ENCODE measurements around the gene ZFAND2A. TPM values are rescaled to one million over a fixed set of nuclear protein-coding genes. Genes with fewer than 3 reads are reported as not detected.
A peak's percentile ranks its signal among the peaks of the same experiment; 100 is the strongest.

Gene ZFAND2A
- total RNA-seq, 4 donors from 2014 or later = 12.0 to 17.9 (median 14.1) TPM

GRCh38 chr7:1193593-1194424, 33.8 kb upstream of the ZFAND2A start:
- DNase-seq = no peak
- intact Hi-C loops (cut with DNase I; ENCODE audit: low total_unique reads) = loop anchor here (2.0 kb wide), 1 partner anchor 219 kb away; no protein-coding TSS in a partner anchor

DNA sequence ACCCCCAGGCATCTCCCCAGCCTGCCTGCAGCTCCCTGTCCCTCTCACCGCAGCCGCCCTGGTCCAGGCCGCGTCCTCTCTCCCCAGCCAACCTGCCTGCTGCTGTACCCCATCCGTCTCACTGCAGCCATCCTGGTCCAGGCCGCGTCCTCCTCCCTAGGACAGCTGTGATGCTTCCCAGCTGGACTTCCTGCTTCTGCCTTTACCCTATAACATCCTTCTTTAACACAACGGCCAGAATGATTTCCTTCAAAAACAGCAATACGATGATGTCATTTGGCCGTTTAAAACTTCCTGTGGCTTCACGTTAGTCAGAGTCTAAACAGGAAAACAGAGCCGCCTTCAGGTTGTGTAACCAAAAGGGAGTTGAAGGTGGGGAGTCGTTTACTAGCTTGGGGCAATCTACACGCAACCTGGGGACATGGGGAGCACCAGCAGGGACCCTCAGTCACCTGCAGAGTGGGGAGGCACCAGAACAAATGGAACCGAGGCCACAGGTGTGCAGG, 32.2 kb upstream of the ZFAND2A start:
- H3K9me3 ChIP-seq = no peaks in the 10 kb centered on the region
- H3K4me3 ChIP-seq = no peak overlapping the region
- DNase-seq = no peak
- TF ChIP-seq, protein P1, sequence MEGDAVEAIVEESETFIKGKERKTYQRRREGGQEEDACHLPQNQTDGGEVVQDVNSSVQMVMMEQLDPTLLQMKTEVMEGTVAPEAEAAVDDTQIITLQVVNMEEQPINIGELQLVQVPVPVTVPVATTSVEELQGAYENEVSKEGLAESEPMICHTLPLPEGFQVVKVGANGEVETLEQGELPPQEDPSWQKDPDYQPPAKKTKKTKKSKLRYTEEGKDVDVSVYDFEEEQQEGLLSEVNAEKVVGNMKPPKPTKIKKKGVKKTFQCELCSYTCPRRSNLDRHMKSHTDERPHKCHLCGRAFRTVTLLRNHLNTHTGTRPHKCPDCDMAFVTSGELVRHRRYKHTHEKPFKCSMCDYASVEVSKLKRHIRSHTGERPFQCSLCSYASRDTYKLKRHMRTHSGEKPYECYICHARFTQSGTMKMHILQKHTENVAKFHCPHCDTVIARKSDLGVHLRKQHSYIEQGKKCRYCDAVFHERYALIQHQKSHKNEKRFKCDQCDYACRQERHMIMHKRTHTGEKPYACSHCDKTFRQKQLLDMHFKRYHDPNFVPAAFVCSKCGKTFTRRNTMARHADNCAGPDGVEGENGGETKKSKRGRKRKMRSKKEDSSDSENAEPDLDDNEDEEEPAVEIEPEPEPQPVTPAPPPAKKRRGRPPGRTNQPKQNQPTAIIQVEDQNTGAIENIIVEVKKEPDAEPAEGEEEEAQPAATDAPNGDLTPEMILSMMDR (IDR thresholded peaks at IDR 0.05 in 4 of 5, conservative IDR thresholded peaks at IDR 0.05 in 1 of 5) = no peak
- TF ChIP-seq POLR2A (IDR thresholded peaks at IDR 0.05) = no peak
- in situ Hi-C loops (cut with MboI; ENCODE audit: low sequenced_read_pairs in 4 of 4) (no loop called here), intact Hi-C loops (cut with DNase I; ENCODE audit: low total_unique reads) (no loop called here)
- no peaks in the 10 kb centered on the region for H3K4me1 ChIP-seq
- H3K27me3 ChIP-seq = peaks cover 43 to 67% (median 63%) of the 10 kb centered on the region in 3 donors
- no peak for ATAC-seq
- H3K36me3 ChIP-seq = no peaks in the 10 kb centered on the region
- H3K27ac ChIP-seq = no peak overlapping the region

More at GRCh38 chr7:1193593-1194424, 33.8 kb upstream of the ZFAND2A start:
- H3K27ac ChIP-seq = no peak overlapping the region
- no peak overlapping the region for H3K4me3 ChIP-seq
- in situ Hi-C loops (cut with MboI; ENCODE audit: low sequenced_read_pairs in 4 of 4) = no loop called here
- H3K4me1 ChIP-seq = peaks cover 0 to 5% of the 10 kb centered on the region in 2 donors
- H3K9me3 ChIP-seq = no peaks in the 10 kb centered on the region
- H3K27me3 ChIP-seq = peaks cover 37 to 55% (median 51%) of the 10 kb centered on the region in 3 donors
- H3K36me3 ChIP-seq = no peaks in the 10 kb centered on the region
- ATAC-seq = no peak
- TF ChIP-seq POLR2A (IDR thresholded peaks at IDR 0.05) = no peak
- TF ChIP-seq, protein P1 (IDR thresholded peaks at IDR 0.05 in 4 of 5, conservative IDR thresholded peaks at IDR 0.05 in 1 of 5) = peak in 3 of 5 experiments; percentile 18 to 47 (median 44)

DNA sequence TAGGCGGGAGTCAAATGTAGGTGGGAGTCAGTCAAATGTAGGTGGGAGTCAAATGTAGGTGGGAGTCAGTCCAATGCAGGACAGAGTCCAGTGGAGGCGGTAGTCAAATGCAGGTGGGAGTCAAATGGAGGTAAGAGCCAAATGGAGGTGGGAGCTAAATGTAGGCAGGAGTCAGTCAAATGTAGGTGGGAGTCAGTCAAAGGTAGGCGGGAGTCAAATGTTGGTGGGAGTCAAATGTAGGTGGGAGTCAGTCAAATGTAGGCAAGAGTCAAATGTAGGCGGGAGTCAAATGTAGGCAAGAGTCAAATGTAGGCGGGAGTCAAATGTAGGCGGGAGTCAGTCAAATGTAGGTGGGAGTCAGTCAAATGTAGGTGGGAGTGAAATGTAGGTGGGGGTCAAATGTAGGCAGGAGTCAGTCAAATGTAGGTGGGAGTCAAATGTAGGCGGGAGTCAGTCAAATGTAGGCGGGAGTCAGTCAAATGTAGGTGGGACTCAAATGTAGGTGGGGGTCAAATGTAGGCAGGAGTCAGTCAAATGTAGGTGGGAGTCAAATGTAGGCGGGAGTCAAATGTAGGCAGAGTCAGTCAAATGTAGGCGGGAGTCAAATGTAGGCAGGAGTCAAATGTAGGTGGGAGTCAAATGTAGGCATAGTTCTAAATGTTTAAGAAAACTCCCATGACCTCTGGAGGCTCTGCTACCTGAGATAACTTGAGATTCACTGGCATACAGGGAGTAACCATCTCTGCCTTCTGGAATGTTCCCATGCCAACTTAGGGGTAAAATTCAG, 30.2 kb upstream of the ZFAND2A start:
- intact Hi-C loops (cut with DNase I; ENCODE audit: low total_unique reads) = no loop called here
- no peaks in the 10 kb centered on the region for H3K36me3 ChIP-seq
- no peaks in the 10 kb centered on the region for H3K4me1 ChIP-seq
- TF ChIP-seq, protein P1 (IDR thresholded peaks at IDR 0.05 in 4 of 5, conservative IDR thresholded peaks at IDR 0.05 in 1 of 5) = no peak
- TF ChIP-seq POLR2A (IDR thresholded peaks at IDR 0.05) = no peak
- H3K27ac ChIP-seq = no peak overlapping the region
- DNase-seq = no peak
- in situ Hi-C loops (cut with MboI; ENCODE audit: low sequenced_read_pairs in 4 of 4) = loop anchor here in 1 of 4 donors (10.0 kb wide), 1 partner anchor 105 kb away; the partner anchor contains the start of gene GPER1
- H3K4me3 ChIP-seq = no peak overlapping the region
- H3K9me3 ChIP-seq = no peaks in the 10 kb centered on the region
- ATAC-seq = no peak
- H3K27me3 ChIP-seq = peaks cover 53 to 84% (median 78%) of the 10 kb centered on the region in 3 donors

DNA sequence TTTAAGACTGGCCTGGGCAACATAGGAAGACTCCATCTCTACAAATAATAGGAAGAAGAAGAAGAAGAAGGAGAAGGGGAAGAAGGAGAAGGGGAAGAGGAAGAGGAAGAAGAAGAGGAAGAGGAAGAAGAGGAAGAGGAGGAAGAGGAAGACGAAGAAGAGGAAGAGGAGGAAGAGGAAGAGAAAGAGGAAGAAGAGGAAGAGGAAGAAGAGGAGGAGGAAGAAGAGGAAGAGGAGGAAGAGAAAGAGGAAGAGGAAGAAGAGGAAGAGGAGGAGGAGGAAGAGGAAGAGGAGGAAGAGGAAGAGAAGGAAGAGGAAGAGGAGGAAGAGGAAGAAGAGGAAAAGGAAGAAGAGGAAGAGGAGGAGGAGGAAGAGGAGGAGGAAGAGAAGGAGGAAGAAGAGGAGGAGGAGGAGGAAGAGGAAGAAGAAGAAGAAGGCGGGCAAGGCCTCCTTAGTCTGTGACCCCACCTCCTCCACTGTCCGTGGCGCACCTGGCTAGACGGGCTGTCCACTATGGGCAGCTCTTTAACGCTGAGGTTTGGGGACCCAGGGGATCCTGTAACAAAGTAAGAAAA, 28.8 kb upstream of the ZFAND2A start:
- no peaks in the 10 kb centered on the region for H3K36me3 ChIP-seq
- in situ Hi-C loops (cut with MboI; ENCODE audit: low sequenced_read_pairs in 4 of 4) (loop anchor here in 1 of 4 donors (10.0 kb wide), 1 partner anchor 104 kb away; the partner anchor contains the start of gene GPER1), intact Hi-C loops (cut with DNase I; ENCODE audit: low total_unique reads) (no loop called here)
- no peak overlapping the region for H3K4me3 ChIP-seq
- peaks cover 56 to 86% (median 75%) of the 10 kb centered on the region in 3 donors for H3K27me3 ChIP-seq
- DNase-seq (no peak), ATAC-seq (no peak)
- TF ChIP-seq, protein P1 (IDR thresholded peaks at IDR 0.05 in 4 of 5, conservative IDR thresholded peaks at IDR 0.05 in 1 of 5) = no peak
- TF ChIP-seq POLR2A (IDR thresholded peaks at IDR 0.05) = no peak
- H3K9me3 ChIP-seq = no peaks in the 10 kb centered on the region
- no peaks in the 10 kb centered on the region for H3K4me1 ChIP-seq
- H3K27ac ChIP-seq = no peak overlapping the region

Measured in gastrocnemius medialis (tissue), 4 donors.